ENCODE results near the gene MYH6. TPM values are rescaled to one million over a fixed set of nuclear protein-coding genes. Genes with fewer than 3 reads are reported as not detected.
"Not testable (repeated sequence)": the region's sequence is repeated elsewhere in the genome, so short reads cannot be mapped to it uniquely, and the experiment has no call there.

Gene MYH6
- total RNA-seq, 1 donor from 2014 or later, result not detected

DNA sequence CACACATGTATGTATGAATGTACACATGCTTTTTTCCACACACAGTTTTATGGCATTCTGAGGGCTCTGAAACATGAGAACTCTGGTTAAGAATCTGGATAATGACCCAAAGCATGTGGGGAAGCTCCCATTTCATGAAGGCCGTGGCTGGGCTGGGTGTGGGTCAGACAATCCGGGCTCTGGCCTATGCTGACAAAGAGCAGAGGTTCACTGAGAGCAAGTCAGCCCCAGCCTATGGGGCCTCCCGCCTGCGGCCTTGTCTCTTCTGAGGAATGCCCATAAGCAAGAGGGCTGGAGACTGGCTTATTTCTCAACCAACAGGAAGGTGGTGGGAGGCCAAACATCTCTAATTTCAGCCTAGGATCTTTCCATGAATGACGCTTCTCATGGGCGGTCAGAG is 8.5 kb downstream of the MYH6 start:
- DNase-seq (ENCODE audit: low spot score in 2 of 2, unreplicated experiment in 2 of 2), result no peak
- peaks cover 2% of the 10 kb centered on the region for H3K4me1 Mint-ChIP-seq
- no peaks in the 10 kb centered on the region for H3K36me3 Mint-ChIP-seq
- TF ChIP-seq, protein P1, sequence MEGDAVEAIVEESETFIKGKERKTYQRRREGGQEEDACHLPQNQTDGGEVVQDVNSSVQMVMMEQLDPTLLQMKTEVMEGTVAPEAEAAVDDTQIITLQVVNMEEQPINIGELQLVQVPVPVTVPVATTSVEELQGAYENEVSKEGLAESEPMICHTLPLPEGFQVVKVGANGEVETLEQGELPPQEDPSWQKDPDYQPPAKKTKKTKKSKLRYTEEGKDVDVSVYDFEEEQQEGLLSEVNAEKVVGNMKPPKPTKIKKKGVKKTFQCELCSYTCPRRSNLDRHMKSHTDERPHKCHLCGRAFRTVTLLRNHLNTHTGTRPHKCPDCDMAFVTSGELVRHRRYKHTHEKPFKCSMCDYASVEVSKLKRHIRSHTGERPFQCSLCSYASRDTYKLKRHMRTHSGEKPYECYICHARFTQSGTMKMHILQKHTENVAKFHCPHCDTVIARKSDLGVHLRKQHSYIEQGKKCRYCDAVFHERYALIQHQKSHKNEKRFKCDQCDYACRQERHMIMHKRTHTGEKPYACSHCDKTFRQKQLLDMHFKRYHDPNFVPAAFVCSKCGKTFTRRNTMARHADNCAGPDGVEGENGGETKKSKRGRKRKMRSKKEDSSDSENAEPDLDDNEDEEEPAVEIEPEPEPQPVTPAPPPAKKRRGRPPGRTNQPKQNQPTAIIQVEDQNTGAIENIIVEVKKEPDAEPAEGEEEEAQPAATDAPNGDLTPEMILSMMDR (IDR thresholded peaks at IDR 0.05; ENCODE audit: unreplicated experiment), result no peak
- no peak overlapping the region for H3K4me3 Mint-ChIP-seq
- H3K27me3 Mint-ChIP-seq (ENCODE audit: low read depth), result peaks cover 50% of the 10 kb centered on the region
- H3K27ac Mint-ChIP-seq, result no peak overlapping the region
- no peaks in the 10 kb centered on the region for H3K9me3 Mint-ChIP-seq

DNA sequence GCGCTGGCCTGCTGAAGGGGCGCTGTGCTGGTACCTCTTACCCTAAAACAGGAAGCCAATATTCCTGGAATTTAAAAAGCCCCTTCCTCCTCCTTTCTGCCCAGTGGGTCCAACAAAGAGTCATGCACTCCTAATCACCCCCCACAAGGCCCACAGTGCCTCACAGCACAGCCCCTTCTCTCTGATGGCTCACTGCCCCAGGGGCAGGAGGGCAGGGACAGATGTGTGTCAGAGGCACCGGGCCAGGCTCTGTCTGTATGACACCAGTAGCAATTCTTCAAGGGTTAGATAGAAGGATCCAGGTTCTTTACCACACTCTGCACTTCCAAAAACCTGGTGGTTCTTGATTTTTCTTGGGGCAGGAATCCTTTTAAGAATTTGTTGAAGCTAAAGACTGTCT is 8.9 kb downstream of the MYH6 start:
- Mint-ChIP-seq H3K27ac (no peak overlapping the region), H3K27me3 (ENCODE audit: low read depth) (peaks cover 51% of the 10 kb centered on the region)
- TF ChIP-seq, protein P1 (IDR thresholded peaks at IDR 0.05; ENCODE audit: unreplicated experiment), result no peak

DNA sequence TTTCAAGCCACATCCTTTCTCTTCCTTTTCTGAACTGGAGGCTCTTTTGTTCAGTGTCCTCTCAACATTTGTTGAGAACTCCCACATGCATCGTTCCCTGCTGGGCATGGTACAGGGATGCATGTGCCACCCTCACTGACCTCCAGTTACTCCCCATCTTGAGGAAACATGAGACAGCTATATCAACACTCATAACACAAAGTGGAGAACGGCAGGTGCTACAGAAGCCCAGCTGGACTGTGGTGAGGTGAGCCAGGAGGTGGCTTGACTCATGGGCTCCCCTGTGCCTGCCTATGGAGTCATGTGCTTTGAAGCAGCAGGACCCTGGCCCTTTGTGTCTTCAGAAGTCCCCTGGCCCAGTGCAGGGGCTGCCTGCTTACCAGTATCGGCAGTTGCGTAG is 9.7 kb downstream of the MYH6 start:
- TF ChIP-seq, protein P1 (IDR thresholded peaks at IDR 0.05; ENCODE audit: unreplicated experiment), result no peak
- Mint-ChIP-seq H3K27ac (no peak overlapping the region), H3K4me1 (peaks cover 2% of the 10 kb centered on the region), H3K27me3 (ENCODE audit: low read depth) (peaks cover 49% of the 10 kb centered on the region), H3K36me3 (no peaks in the 10 kb centered on the region), H3K9me3 (no peaks in the 10 kb centered on the region), H3K4me3 (no peak overlapping the region)
- DNase-seq (ENCODE audit: low spot score in 2 of 2, unreplicated experiment in 2 of 2), result no peak

More for the DNA sequence above, 8.9 kb downstream of the MYH6 start:
- no peak for DNase-seq (ENCODE audit: low spot score in 2 of 2, unreplicated experiment in 2 of 2)
- H3K4me1 Mint-ChIP-seq, result peaks cover 2% of the 10 kb centered on the region
- no peaks in the 10 kb centered on the region for H3K36me3 Mint-ChIP-seq
- no peak overlapping the region for H3K4me3 Mint-ChIP-seq
- H3K9me3 Mint-ChIP-seq, result no peaks in the 10 kb centered on the region

DNA sequence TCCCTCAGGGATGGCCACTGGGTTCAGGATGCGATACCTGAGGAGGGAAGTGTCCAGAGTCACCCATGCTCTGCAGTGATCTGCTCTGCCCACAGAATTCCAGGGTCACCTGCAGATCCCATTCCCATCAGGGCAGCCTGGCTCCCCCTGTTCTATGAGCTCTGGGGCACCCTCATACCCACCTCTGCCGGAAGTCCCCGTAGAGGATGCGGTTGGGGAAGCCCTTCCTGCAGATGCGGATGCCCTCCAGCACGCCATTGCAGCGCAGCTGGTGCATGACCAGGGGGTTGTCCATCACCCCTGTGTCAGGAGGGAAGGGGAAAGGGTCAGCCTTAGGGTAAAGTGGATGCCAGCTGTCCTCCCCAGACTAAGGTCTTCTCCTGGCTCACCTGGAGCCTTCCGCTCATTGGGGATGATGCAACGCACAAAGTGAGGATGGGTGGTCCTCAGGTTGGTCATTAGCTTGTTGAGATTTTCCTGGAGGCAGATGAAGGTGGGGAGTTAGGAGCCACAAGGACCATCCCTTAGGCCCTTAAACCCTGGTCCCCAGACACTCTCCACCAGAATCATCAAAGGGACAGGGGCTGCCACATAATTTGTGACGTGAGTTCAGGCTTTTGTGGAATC is 11.2 kb downstream of the MYH6 start:
- Mint-ChIP-seq H3K9me3 (no peaks in the 10 kb centered on the region), H3K4me1 (no peaks in the 10 kb centered on the region), H3K4me3 (no peak overlapping the region), H3K36me3 (no peaks in the 10 kb centered on the region), H3K27me3 (ENCODE audit: low read depth) (peaks cover 48% of the 10 kb centered on the region), H3K27ac (no peak overlapping the region)
- TF ChIP-seq, protein P1 (IDR thresholded peaks at IDR 0.05; ENCODE audit: unreplicated experiment), result no peak
- DNase-seq (ENCODE audit: low spot score in 2 of 2, unreplicated experiment in 2 of 2), result no peak

DNA sequence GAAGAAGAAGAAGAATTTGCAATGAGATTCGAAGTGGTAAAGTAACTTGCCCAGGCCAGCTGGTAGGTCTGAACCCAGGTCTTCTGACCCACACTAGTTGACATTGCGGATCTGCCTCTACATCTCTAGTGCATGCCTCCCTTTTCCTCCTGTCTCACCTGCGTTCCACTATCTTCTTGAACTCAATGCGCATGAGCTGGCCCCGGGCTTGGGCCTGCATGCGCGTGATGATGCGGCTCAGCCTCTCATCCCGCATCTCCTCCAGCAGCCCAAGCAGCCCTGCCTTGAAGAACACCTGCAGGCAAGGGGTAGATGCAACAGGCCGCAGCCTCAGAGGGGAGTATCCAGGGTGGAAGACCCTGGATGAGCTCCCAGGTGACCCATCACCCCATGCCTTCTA is 11.9 kb downstream of the MYH6 start:
- Mint-ChIP-seq H3K9me3 (no peaks in the 10 kb centered on the region), H3K4me3 (no peak overlapping the region), H3K27me3 (ENCODE audit: low read depth) (peaks cover 44% of the 10 kb centered on the region), H3K4me1 (no peaks in the 10 kb centered on the region), H3K27ac (no peak overlapping the region), H3K36me3 (no peaks in the 10 kb centered on the region)
- no peak for DNase-seq (ENCODE audit: low spot score in 2 of 2, unreplicated experiment in 2 of 2)
- TF ChIP-seq, protein P1 (IDR thresholded peaks at IDR 0.05; ENCODE audit: unreplicated experiment), result no peak

DNA sequence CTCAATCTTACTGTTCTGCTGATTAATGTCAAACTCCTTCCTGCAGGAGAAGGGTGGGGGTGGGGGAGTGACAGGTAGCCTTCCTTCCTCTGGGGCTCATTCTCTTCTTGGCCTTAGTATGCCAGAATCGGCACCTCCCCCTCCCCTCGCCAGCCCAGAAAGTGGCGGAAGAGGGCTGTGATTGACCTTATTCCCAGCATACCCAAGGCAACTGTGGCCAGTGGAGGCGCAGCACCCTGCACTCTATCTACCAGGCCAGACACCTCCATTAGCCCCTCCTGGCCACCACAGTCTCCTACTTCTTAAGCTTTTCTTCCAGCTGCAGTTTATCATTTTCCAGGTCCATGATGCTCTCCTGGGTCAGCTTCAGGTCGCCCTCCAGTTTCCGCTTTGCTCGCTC is 15.5 kb downstream of the MYH6 start:
- Mint-ChIP-seq H3K9me3 (no peaks in the 10 kb centered on the region), H3K4me1 (no peaks in the 10 kb centered on the region), H3K4me3 (no peak overlapping the region), H3K36me3 (no peaks in the 10 kb centered on the region), H3K27me3 (ENCODE audit: low read depth) (peaks cover 55% of the 10 kb centered on the region), H3K27ac (no peak overlapping the region)
- no peak for DNase-seq (ENCODE audit: low spot score in 2 of 2, unreplicated experiment in 2 of 2)
- TF ChIP-seq, protein P1 (IDR thresholded peaks at IDR 0.05; ENCODE audit: unreplicated experiment), result no peak

DNA sequence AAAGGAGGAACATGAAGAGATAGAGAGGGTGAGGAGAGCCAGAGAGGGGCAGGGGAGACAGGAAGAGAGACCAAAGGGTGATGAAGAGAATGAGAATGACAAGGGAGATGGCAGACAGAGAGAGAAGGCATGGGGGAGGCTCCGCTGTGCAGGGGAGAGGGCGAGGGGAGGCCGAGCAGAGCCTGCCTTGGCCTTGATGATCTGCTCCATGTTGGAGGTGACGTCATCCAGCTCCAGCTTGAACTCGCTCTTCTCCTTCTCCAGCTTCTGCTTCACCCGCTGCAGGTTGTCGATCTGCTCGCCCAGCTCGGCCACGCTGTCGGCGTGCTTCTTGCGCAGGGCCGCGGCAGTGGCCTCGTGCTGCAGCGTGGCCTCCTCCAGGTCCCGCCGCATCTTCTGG is 18.2 kb downstream of the MYH6 start:
- H3K27me3 Mint-ChIP-seq (ENCODE audit: low read depth), result peaks cover 51% of the 10 kb centered on the region
- DNase-seq (ENCODE audit: low spot score in 2 of 2, unreplicated experiment in 2 of 2); H3K4me1 Mint-ChIP-seq; H3K27ac Mint-ChIP-seq; H3K4me3 Mint-ChIP-seq; H3K36me3 Mint-ChIP-seq; H3K9me3 Mint-ChIP-seq: not testable (repeated sequence)
